GM21447 (cell line): ENCODE measurements around the gene HOXC13.

Experiments
- ATAC-seq: cut with Tn5 transposase; IDR thresholded peaks from one replicate; pipeline ENCODE4 v1.9.1; 2021; ENCODE audit not compliant: unreplicated experiment

Gene HOXC13

DNA sequence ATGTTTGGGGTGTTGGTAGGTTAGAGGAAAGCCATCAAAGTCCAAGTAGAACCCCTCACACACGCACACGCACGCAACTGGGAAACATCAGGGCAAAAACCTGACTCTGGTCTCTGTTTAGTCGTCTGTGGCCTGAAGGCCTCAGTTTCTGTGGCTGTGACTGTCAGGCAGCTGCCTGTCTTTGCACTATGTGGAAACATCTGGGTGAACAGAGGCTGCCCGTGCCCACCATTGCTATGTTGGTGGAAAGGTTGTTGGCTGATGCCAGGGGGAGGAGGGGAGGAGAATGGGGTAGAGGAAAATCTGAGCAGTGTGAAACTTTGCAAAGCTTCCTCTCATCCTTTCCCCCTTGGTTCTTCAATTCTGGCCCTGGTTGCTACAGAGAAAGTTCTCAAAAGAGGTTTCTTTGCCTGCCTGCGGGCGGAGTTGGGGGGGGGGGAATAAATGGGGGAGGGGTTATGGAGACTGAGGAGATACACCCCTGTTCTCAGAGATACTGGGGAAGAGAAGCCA, 53.8 kb downstream of the HOXC13 start:
- ATAC-seq = no peak

DNA sequence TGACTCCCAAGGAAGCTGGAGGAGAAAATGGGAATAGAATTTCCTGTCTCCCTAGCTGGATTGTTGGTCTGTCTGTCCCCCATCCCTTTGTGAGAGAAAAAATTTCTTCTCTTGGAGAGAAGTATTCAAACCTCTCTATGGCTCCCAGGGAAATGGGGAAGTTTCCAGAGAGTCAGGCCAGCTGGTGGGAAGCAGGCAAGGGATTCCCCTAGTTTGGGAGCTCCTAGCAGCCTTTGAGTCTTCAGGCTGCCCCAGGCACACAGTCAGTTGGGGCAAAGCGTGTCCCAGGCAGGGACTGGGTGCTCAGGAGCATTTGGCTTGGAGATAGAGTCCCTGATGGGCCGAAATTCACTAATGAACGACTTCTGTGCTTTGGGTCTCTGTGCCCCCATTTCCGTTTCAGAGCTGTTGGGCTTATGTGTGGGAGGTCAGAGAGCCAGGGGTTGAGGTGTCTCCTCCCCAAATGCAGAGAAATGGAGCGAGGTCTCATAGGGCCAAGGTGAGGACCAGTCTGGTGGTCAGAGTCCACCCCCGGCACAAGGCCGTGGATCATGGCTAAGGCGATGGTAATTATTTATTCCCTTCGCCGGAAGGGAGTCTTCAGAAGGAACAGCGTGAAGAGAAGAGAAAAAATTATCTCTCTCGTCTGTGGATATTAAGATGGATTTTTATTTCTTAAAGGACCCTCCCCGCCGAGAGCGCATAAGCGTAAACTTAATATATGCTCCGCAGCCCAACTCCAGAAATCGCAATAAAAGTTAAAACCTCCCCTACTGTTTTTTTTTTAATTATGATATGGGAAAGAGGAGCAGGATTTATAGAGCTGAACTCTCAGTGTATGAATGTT, 54.8 kb downstream of the HOXC13 start:
- ATAC-seq = no peak

DNA sequence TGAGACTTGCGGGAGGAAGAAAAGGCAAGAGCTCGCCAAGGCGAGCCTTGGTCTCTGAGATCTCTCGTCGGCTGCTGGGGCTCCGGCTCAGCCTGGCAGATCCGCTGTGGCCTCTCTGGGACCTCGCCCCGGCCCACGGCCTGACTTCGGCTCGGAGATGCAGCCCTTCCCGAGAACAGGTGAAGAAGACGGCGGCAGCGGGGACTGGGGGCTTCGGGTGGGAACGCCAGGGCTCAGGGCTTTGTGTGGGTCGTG, 55.3 kb downstream of the HOXC13 start:
- ATAC-seq = no peak

DNA sequence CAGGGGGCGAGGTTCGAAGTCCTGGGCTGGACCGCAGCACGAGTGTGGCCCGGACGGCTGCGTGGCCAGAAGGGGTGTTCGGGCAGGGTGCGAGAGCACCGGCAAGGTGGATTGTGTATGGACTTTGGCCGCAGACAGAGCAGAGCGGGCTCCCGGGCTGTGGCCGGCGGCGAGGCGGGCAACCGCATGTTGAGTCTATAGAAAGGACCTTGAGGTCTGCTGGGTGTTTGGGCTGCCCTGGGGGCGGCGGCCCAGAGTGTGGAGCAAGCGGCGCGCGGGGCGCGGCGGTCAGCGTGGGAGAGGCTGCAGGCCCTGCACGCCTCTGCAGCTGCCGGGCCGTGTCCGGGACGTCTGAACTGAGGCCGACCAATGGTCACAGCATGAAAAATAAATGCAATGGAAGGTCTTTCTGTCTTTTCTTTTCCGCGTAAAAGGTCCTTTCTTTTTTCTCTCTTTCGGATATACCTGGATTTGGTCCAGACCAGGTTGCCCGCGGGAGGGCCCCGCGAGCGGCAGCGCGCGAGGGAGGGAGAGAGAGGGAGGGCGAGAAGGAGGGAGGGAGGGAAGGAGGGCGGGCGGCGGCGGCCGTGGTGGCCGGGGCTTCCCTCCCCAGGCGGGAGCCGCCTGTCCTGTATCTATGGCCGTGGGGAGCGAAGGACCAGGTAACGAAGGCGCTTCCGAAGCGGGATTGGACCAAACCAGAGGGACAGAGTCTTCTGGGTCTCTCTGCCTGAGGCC, 55.8 kb downstream of the HOXC13 start:
- no peak for ATAC-seq

- no peak for ATAC-seq
Observed at GRCh38 chr12:53995002-53995377, 56.4 kb downstream of the HOXC13 start.

- no peak for ATAC-seq
Observed at GRCh38 chr12:53995378-53996239, 57.0 kb downstream of the HOXC13 start.
